HG02840 (cell line): ENCODE measurements around the gene REC8.

ENCODE experiments used
- ATAC-seq: cut with Tn5 transposase; IDR thresholded peaks from one replicate; pipeline ENCODE4 v1.9.1; 2021; ENCODE audit warnings: mild to moderate bottlenecking, moderate library complexity, moderate number of reproducible peaks; ENCODE audit not compliant: unreplicated experiment, low FRiP score

The REC8 gene

DNA sequence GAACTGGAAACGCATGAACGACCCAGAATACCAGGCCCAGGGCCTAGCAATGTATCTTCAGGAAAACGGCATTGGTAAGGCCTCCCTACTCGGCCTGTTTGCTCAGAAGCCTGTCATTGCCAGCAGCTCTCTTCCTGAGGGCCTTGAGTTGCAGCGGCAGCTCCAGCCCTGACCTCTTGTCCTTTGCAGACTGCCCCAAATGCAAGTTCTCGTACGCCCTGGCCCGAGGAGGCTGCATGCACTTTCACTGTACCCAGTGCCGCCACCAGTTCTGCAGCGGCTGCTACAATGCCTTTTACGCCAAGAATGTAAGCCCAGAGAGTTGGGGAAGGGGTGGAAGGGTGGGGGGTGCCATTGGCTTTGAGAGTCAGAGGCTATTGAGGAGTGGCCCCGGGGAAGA lies 14.5 kb upstream of the REC8 start:
- no peak for ATAC-seq

- ATAC-seq = no peak
Measured at GRCh38 chr14:24159777-24160498, 11.9 kb upstream of the REC8 start.

- peak; percentile 23 for ATAC-seq
Measured at GRCh38 chr14:24160499-24160849, 11.4 kb upstream of the REC8 start.

- peak; percentile 76 for ATAC-seq
Measured at GRCh38 chr14:24160850-24161804, 10.8 kb upstream of the REC8 start, which contains the start of gene IRF9. Gene IRF9 (plus strand): TSS chr14:24161265. CDS start chr14:24162145, 880 bp downstream.

GRCh38 chr14:24162093-24162492 lies 9.8 kb upstream of the REC8 start:
- ATAC-seq = no peak

DNA sequence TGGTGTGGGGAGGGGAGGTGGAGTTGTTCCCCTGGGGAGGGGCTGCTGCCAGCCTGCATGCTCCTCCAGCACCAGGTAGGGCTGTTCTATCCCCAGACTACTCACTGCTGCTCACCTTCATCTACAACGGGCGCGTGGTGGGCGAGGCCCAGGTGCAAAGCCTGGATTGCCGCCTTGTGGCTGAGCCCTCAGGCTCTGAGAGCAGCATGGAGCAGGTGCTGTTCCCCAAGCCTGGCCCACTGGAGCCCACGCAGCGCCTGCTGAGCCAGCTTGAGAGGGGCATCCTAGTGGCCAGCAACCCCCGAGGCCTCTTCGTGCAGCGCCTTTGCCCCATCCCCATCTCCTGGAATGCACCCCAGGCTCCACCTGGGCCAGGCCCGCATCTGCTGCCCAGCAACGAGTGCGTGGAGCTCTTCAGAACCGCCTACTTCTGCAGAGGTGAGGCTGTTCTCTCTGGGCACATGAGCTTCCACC lies 7.3 kb upstream of the REC8 start:
- ATAC-seq = no peak

GRCh38 chr14:24165785-24166184 lies 6.1 kb upstream of the REC8 start:
- no peak for ATAC-seq

- no peak for ATAC-seq
Measured at GRCh38 chr14:24167469-24168114, 4.3 kb upstream of the REC8 start.

GRCh38 chr14:24172261-24172860 lies 481 bp downstream of the REC8 start:
- ATAC-seq = no peak

DNA sequence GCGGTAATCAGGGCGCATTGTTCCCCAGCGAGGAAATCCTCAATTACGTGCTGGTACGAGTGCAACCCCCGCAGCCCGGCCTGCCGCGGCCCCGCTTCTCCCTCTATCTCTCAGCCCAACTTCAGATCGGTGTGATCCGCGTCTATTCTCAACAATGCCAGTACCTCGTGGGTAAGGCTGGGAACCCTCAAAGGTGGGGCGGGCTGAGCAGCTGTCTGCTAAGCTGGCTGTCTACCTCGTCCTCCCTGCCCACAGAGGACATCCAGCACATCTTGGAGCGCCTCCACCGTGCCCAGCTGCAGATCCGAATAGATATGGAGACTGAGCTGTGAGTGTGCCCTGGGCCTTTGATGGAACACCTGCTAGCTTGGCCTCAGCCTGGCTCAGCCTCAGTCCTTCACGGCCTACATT lies 996 bp downstream of the REC8 start:
- ATAC-seq = no peak

GRCh38 chr14:24176599-24176998 lies 4.7 kb downstream of the REC8 start:
- ATAC-seq = no peak

GRCh38 chr14:24177041-24177825 lies 5.4 kb downstream of the REC8 start:
- no peak for ATAC-seq

DNA sequence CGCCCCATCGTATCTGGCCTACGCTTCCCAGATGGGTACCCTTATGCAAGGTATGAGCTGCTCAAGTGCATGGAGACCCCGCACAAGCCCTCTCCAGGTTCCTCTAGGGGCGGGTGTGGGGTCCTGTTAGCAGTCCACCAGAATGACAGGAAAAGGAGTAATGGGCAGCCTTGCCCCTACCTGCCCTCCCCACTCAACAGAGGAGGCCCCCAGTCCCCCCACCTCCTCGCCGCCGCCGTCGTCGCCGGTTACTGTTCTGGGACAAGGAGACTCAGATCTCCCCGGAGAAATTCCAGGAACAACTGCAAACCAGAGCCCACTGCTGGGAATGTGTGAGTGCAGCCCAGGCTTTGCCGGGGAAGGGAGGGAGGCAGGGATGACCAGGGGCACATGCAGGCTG lies 6.0 kb downstream of the REC8 start:
- no peak for ATAC-seq

DNA sequence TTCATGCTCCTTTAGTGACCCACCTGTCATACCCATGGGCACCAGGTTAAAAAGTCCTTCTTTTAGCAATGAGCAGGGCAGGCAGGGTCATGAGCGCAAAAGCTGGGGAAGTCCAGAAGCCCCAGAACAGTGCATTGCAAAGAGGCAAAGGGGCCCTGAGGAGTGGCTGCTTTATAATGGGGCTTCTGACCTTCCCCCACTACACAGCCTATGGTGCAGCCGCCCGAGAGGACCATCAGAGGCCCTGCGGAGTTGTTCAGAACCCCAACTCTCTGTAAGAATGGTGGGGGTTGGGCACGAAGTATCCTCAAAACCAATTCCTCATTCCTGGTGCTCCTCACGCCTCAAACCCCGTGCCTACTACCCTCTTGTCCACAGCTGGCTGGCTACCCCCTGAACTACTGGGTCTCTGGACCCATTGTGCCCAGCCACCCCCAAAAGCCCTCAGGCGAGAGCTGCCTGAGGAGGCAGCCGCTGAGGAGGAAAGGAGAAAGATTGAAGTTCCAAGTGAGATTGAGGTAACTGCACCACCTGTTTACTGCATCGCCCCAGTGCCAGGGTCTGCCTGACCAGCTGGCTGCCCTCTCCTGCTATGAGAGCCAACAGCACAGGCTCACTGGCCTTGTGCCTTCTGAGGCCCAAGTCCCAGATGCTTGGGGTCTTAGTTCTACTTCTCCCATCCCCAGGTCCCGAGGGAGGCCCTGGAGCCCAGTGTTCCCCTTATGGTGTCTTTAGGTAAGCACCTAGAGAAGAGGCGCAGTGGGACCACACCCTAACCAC lies 6.7 kb downstream of the REC8 start:
- ATAC-seq = no peak

GRCh38 chr14:24179294-24179960 lies 7.5 kb downstream of the REC8 start:
- ATAC-seq = no peak

DNA sequence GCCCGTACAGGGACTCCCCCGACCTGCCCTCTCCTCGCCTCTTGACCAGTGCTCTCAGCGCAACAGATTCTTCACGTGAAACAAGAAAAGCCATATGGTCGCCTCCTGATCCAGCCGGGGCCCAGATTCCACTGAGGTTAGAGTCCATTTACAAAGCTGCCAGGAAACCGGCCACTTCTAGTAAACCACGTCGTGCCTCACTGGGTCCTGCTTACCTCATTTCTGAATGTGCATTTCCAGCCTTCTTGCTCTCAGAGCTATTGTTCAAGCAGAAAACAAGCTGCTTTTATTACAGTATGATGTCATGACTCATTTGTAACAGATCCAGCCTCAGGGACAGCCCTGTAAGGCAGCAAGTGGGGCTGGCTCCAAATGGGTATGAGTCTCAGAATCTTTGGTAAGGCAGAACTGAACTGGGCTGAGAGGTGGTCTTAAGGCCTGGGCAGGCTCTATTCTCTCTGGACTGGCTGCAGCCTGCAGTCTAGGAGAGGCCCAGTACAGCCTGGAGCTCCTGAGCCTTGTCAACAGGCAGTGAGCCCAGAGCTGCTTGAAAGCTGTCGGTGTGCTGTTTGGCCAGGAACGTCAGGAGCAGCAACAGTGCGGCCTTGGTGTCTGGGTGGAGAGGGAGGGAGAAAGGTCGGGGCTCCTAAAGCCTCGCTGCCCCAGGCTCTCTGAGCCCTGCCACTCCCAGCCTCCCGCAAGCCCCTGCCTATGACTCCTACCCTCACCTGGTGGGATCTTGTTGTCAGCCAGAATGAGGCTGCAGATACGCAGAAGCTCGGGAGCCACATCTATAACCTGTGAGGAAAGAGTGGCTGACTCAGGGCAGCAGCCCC lies 8.3 kb downstream of the REC8 start:
- ATAC-seq = no peak

- no peak for ATAC-seq
Measured at GRCh38 chr14:24181371-24182077, 9.6 kb downstream of the REC8 start.
